GM12878 (cell line): Measurements from ENCODE around the gene EPHB1. TPM values are rescaled to one million over a fixed set of nuclear protein-coding genes. Genes with fewer than 3 reads are reported as not detected.

Source experiments
- ATAC-seq: fragments of 200-7000 bp; cut with Tn5 transposase; 3 replicates; pipeline ENCODE4 v1.9.1; 2020; ENCODE audit warnings: mild to moderate bottlenecking, moderate library complexity
- BruUV-seq: library from RNA; stranded (reverse); fragments of 400-500 nt; replicated peaks from 2 replicates; lab custom pipeline; 2021; lab: Mats Ljungman, UMichigan
- CTCF ChIA-PET: fragments of 300-600 bp; sonication (Branson Sonifier 250); formaldehyde crosslinking; extraction: SDS; loops from one replicate; lab custom pipeline; 2021; ENCODE audit warnings: inconsistent platforms; lab: Yijun Ruan, JAX
- POLR2A ChIA-PET: fragments of 350-600 bp; formaldehyde crosslinking; extraction: SDS; loops from one replicate; lab custom pipeline; 2021; ENCODE audit warnings: inconsistent platforms; lab: Charles Lee
- RAD21 ChIA-PET: fragments of 300-600 bp; sonication (Branson Sonifier 250); formaldehyde crosslinking; loops from one replicate; lab custom pipeline; 2023; ENCODE audit warnings: antibody characterized with exemption; ENCODE audit not compliant: unreplicated experiment; lab: Charles Lee
- SMC1A ChIA-PET: fragments of 300-600 bp; sonication (Branson Sonifier 250); formaldehyde crosslinking; loops from one replicate; lab custom pipeline; 2023; ENCODE audit not compliant: unreplicated experiment, uncharacterized antibody; lab: Charles Lee
- DNase-seq: peaks from one replicate; pipeline ENCODE4 v3.0.0-alpha.2; 2011; ENCODE audit warnings: low read depth, low spot score
- FAIRE-seq: peaks from 3 replicates; lab custom pipeline; 2011; peaks lifted over from hg19 to GRCh38; lab: Jason Lieb, UNC
- H2AFZ ChIP-seq: 2 replicates; pipeline ENCODE4 v1.6.0; 2011; ENCODE audit warnings: low read depth, low read length, control low read depth; ENCODE audit not compliant: control insufficient read depth
- H3K27ac ChIP-seq: 2 replicates; pipeline ENCODE4 v1.5.1; 2011; ENCODE audit warnings: control low read depth; ENCODE audit not compliant: control insufficient read depth, insufficient read depth
- H3K27me3 ChIP-seq, 2 experiments: replicated peaks in 1 of 2; 2 replicates each; pipeline versions ENCODE4 v1.6.0 to v1.6.1; 2011; ENCODE audit warnings: low read length in 1 of 2; ENCODE audit not compliant: control insufficient read depth in 2 of 2, insufficient read depth in 2 of 2
- H3K36me3 ChIP-seq, 2 experiments: 2 replicates each; pipeline ENCODE4 v1.5.1; 2011; ENCODE audit warnings: low read length in 1 of 2; ENCODE audit not compliant: control insufficient read depth in 2 of 2, insufficient read depth in 2 of 2
- H3K4me1 ChIP-seq: 2 replicates; pipeline ENCODE4 v1.6.1; 2011; ENCODE audit warnings: mild to moderate bottlenecking, low read length, moderate library complexity, mixed read lengths; ENCODE audit not compliant: control insufficient read depth, insufficient read depth
- H3K4me2 ChIP-seq: 2 replicates; pipeline ENCODE4 v1.6.0; 2011; ENCODE audit warnings: control low read depth; ENCODE audit not compliant: control insufficient read depth, insufficient read depth
- H3K4me3 ChIP-seq: fragments of 200-600 bp; sonication (generic); 2 replicates; pipeline ENCODE4 v1.5.1; 2016
- H3K79me2 ChIP-seq: 2 replicates; pipeline ENCODE4 v1.6.0; 2011; ENCODE audit warnings: low read length; ENCODE audit not compliant: control insufficient read depth, insufficient read depth
- H3K9ac ChIP-seq: 2 replicates; pipeline ENCODE4 v1.8.0; 2011; ENCODE audit warnings: low read length, control low read depth, mixed read lengths; ENCODE audit not compliant: control insufficient read depth, insufficient read depth
- H3K9me3 ChIP-seq: replicated peaks from 3 replicates; pipeline ENCODE4 v1.5.1; 2011; ENCODE audit warnings: mild to moderate bottlenecking, low read length; ENCODE audit not compliant: control insufficient read depth, insufficient read depth
- H4K20me1 ChIP-seq: 2 replicates; pipeline ENCODE4 v1.6.0; 2011; ENCODE audit not compliant: control insufficient read depth, insufficient read depth
- BMI1 ChIP-seq: fragments of 450-650 bp; IDR thresholded peaks from 2 replicates; pipeline ENCODE4 v1.6.1; 2016; ENCODE audit warnings: mild to moderate bottlenecking, moderate library complexity, borderline replicate concordance
- DPF2 ChIP-seq: fragments of 450-650 bp; IDR thresholded peaks from 2 replicates; pipeline ENCODE4 v1.6.1; 2017; ENCODE audit warnings: mild to moderate bottlenecking
- EED ChIP-seq: sonication (generic); IDR thresholded peaks from 2 replicates; pipeline ENCODE4 v1.6.1; 2016; ENCODE audit warnings: antibody characterized with exemption, low read depth
- IKZF1 ChIP-seq: fragments of 450-650 bp; conservative IDR thresholded peaks from 2 replicates; pipeline ENCODE4 v1.6.1; 2017; ENCODE audit warnings: antibody characterized with exemption, mild to moderate bottlenecking
- IRF4 ChIP-seq: IDR thresholded peaks from 2 replicates; pipeline ENCODE4 v1.6.1; 2011; ENCODE audit warnings: low read depth, low read length
- NFYB ChIP-seq: IDR thresholded peaks from 2 replicates; pipeline ENCODE4 v1.6.1; 2011; ENCODE audit warnings: low read depth, mild to moderate bottlenecking, low read length, improper control_type of control experiment, moderate library complexity; ENCODE audit not compliant: insufficient read depth
- NR2F1 ChIP-seq: fragments of 450-650 bp; conservative IDR thresholded peaks from 2 replicates; pipeline ENCODE4 v1.6.1; 2017; ENCODE audit warnings: mild to moderate bottlenecking
- PAX8 ChIP-seq: fragments of 450-650 bp; IDR thresholded peaks from 2 replicates; pipeline ENCODE4 v1.6.1; 2017; ENCODE audit warnings: mild to moderate bottlenecking, moderate library complexity
- RELA ChIP-seq: fragments of 450-650 bp; IDR thresholded peaks from 2 replicates; pipeline ENCODE4 v1.8.0; 2014; ENCODE audit warnings: borderline replicate concordance; ENCODE audit not compliant: partially characterized antibody
- RFX5 ChIP-seq: IDR thresholded peaks from 2 replicates; pipeline ENCODE4 v1.6.1; 2011; ENCODE audit warnings: low read depth, low read length, improper control_type of control experiment
- SIX5 ChIP-seq: IDR thresholded peaks from 2 replicates; pipeline ENCODE4 v1.6.1; 2011; ENCODE audit warnings: mild to moderate bottlenecking, low read depth, low read length, moderate library complexity; ENCODE audit not compliant: severe bottlenecking
- SP1 ChIP-seq: IDR thresholded peaks from one replicate; pipeline ENCODE4 v1.6.1; 2011; ENCODE audit warnings: low read depth, low read length
- WRNIP1 ChIP-seq: IDR thresholded peaks from 2 replicates; pipeline ENCODE4 v1.6.1; 2011; ENCODE audit warnings: low read depth, low read length, improper control_type of control experiment, borderline replicate concordance
- ZBED1 ChIP-seq: IDR thresholded peaks from 2 replicates; pipeline ENCODE4 v1.6.1; 2016; ENCODE audit warnings: borderline replicate concordance
- ZNF207 ChIP-seq: fragments of 450-650 bp; IDR thresholded peaks from 2 replicates; pipeline ENCODE4 v1.6.1; 2014; ENCODE audit warnings: antibody characterized with exemption, mild to moderate bottlenecking, borderline replicate concordance
- WGBS: methylation state at CpG from one replicate; pipeline ENCODE4 v1.1.6; 2016; ENCODE audit warnings: low lambda C conversion rate; ENCODE audit not compliant: insufficient replicate concordance, insufficient coverage; ENCODE audit errors: missing lambda C conversion rate; 5-methylcytosine and 5-hydroxymethylcytosine counted together
- in situ Hi-C: fragments of 300-500 bp; cut with MboI; formaldehyde crosslinking; loops from 9 replicates; pipeline ENCODE4 v1.14.3; 2018; ENCODE audit warnings: mixed read lengths
- intact Hi-C: fragments of 100-400 bp; cut with micrococcal nuclease; formaldehyde crosslinking; loops from one replicate; pipeline ENCODE4 v1.14.2; 2022; ENCODE audit not compliant: unreplicated experiment
- polyA plus RNA-seq, 11 experiments: library from polyadenylated mRNA; depleted of rRNA in 4 of 11; unstranded in 6 of 11; stranded (reverse) in 5 of 11; fragments of >200 nt; fragmentation: Nextera tagmentation in 4 of 11; fragmentation: Illumina TruSeq in 1 of 11; extraction: Ambion mirVana in 4 of 11; extraction: Trizol in 1 of 11; gene quantifications; 1 replicate in 1 of 11; 2 replicates in 10 of 11; pipeline versions ENCODE4 v1.2.1 to v1.2.3, GENCODE V29; 2011 to 2016; ENCODE audit warnings: inconsistent platforms in 2 of 11, missing spikeins in 2 of 11, low read depth in 1 of 11
- total RNA-seq, 4 experiments: library from RNA; depleted of rRNA in 3 of 4; stranded (reverse); fragments of >200 nt in 3 of 4; fragmentation: Illumina TruSeq in 1 of 4; extraction: Trizol in 1 of 4; gene quantifications; 2 replicates each; pipeline versions ENCODE4 v1.2.1 to v1.2.3, GENCODE V29; 2013 to 2021
- TF ChIP-seq, protein P1 (sequence below): fragments of 450-650 bp; IDR thresholded peaks from 2 replicates; pipeline ENCODE4 v1.6.1; 2016; ENCODE audit warnings: mild to moderate bottlenecking
- TF ChIP-seq, protein P2 (sequence below): IDR thresholded peaks from 2 replicates; pipeline ENCODE4 v1.6.1; 2012; ENCODE audit warnings: low read length, inconsistent platforms
- TF ChIP-seq, protein P3 (sequence below): IDR thresholded peaks from 2 replicates; pipeline ENCODE4 v1.6.1; 2012; ENCODE audit warnings: low read depth, low read length, improper control_type of control experiment
- TF ChIP-seq, protein P4 (sequence below): fragments of 450-650 bp; IDR thresholded peaks from 2 replicates; pipeline ENCODE4 v1.6.1; 2017; ENCODE audit warnings: antibody characterized with exemption, mild to moderate bottlenecking, moderate library complexity

Gene EPHB1
- total and polyA plus RNA-seq, 10 of the 15 experiments (the other 5 are each of a cell fraction or from before 2014, with no cell fraction given) = 0.33 to 23.8 (median 1.2) TPM

DNA sequence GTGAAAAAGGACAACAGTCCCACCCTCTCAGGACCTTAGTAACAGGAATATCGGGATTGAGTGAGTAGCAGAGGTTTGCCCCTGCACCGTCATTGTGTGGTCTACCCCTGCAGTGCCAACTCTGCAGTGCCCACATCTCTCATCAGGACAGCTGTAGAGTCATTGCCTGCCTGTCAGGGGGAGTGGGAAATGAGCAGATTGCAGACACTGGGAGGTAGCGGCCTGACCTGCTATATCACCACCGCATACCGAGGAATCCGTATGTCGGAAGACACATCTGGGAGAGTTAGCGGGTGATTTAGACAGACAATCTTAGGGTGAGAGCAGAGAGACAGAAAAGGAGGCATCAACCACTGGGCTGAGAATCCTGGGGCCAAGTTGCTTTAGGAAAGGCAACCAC, 218.1 kb downstream of the EPHB1 start (continued):
- TF ChIP-seq, protein P1, sequence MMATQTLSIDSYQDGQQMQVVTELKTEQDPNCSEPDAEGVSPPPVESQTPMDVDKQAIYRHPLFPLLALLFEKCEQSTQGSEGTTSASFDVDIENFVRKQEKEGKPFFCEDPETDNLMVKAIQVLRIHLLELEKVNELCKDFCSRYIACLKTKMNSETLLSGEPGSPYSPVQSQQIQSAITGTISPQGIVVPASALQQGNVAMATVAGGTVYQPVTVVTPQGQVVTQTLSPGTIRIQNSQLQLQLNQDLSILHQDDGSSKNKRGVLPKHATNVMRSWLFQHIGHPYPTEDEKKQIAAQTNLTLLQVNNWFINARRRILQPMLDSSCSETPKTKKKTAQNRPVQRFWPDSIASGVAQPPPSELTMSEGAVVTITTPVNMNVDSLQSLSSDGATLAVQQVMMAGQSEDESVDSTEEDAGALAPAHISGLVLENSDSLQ = no peak

DNA sequence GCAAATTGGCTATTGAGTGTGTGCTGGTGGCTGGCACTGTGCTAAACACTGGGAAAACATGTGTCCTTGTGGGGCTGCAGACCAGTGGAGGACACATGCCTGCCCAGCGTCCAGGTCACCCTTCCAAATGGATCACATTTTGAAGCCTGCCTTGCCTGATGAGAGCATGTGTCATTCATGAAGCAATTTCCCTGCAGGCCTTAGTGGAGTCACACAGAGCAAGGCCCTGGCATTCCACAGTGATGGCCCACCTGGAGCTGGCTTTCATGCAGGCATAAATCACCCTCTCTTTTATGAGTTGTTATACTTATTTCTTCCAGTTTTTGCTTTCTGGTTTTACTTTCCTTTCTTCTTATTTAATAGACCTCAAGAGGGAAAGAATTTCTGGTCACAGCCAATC, 219.5 kb downstream of the EPHB1 start:
- BruUV-seq = no TSS peak
- TF ChIP-seq PAX8 (no peak), WRNIP1 (no peak), DPF2 (no peak), NR2F1 (no peak), RFX5 (no peak), NFYB (no peak), RELA (no peak), ZBED1 (no peak), SIX5 (no peak), EED (no peak), IRF4 (no peak), IKZF1 (no peak), SP1 (no peak), ZNF207 (no peak), BMI1 (no peak)
- TF ChIP-seq, protein P2, sequence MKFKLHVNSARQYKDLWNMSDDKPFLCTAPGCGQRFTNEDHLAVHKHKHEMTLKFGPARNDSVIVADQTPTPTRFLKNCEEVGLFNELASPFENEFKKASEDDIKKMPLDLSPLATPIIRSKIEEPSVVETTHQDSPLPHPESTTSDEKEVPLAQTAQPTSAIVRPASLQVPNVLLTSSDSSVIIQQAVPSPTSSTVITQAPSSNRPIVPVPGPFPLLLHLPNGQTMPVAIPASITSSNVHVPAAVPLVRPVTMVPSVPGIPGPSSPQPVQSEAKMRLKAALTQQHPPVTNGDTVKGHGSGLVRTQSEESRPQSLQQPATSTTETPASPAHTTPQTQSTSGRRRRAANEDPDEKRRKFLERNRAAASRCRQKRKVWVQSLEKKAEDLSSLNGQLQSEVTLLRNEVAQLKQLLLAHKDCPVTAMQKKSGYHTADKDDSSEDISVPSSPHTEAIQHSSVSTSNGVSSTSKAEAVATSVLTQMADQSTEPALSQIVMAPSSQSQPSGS = no peak
- TF ChIP-seq, protein P3, sequence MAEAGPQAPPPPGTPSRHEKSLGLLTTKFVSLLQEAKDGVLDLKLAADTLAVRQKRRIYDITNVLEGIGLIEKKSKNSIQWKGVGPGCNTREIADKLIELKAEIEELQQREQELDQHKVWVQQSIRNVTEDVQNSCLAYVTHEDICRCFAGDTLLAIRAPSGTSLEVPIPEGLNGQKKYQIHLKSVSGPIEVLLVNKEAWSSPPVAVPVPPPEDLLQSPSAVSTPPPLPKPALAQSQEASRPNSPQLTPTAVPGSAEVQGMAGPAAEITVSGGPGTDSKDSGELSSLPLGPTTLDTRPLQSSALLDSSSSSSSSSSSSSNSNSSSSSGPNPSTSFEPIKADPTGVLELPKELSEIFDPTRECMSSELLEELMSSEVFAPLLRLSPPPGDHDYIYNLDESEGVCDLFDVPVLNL = no peak
- TF ChIP-seq, protein P4, sequence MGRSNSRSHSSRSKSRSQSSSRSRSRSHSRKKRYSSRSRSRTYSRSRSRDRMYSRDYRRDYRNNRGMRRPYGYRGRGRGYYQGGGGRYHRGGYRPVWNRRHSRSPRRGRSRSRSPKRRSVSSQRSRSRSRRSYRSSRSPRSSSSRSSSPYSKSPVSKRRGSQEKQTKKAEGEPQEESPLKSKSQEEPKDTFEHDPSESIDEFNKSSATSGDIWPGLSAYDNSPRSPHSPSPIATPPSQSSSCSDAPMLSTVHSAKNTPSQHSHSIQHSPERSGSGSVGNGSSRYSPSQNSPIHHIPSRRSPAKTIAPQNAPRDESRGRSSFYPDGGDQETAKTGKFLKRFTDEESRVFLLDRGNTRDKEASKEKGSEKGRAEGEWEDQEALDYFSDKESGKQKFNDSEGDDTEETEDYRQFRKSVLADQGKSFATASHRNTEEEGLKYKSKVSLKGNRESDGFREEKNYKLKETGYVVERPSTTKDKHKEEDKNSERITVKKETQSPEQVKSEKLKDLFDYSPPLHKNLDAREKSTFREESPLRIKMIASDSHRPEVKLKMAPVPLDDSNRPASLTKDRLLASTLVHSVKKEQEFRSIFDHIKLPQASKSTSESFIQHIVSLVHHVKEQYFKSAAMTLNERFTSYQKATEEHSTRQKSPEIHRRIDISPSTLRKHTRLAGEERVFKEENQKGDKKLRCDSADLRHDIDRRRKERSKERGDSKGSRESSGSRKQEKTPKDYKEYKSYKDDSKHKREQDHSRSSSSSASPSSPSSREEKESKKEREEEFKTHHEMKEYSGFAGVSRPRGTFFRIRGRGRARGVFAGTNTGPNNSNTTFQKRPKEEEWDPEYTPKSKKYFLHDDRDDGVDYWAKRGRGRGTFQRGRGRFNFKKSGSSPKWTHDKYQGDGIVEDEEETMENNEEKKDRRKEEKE = no peak

More for the DNA sequence above, 219.5 kb downstream of the EPHB1 start:
- SMC1A ChIA-PET = interaction anchor here (0.6 to 3.1 kb wide), 4 partner anchors 14 to 36 kb away, joined by 3 to 16 read pairs (median 4); no protein-coding TSS in a partner anchor
- in situ Hi-C loops (no loop called here), intact Hi-C loops (no loop called here)
- RAD21 ChIA-PET = no interaction called here
- FAIRE-seq = no peak
- ATAC-seq = no peak
- Histone ChIP-seq H4K20me1 (no peaks in the 10 kb centered on the region), H3K27me3 (no peaks in the 10 kb centered on the region), H3K79me2 (no peaks in the 10 kb centered on the region), H3K4me3 (no peak overlapping the region), H3K9me3 (no peaks in the 10 kb centered on the region), H3K9ac (no peak overlapping the region), H3K4me2 (no peak overlapping the region), H3K27ac (no peak overlapping the region), H2AFZ (no peak overlapping the region), H3K36me3 (no peaks in the 10 kb centered on the region; a peak in 1 of 4 replicates), H3K4me1 (peaks cover 18% of the 10 kb centered on the region)
- POLR2A ChIA-PET = no interaction called here
- CTCF ChIA-PET = interaction anchor here (1.0 to 3.1 kb wide), 2 partner anchors 121 to 220 kb away, joined by 3 to 8 read pairs; partner anchors contain the start of gene EPHB1
- 0% methylated on average over 1 of the region's 1 CpG for WGBS
- DNase-seq = no peak
